Mucosa of rectum (tissue), 2 donors: Measurements from ENCODE around the gene KRTAP9-3.
"Not testable (repeated sequence)": the region's sequence is repeated elsewhere in the genome, so short reads cannot be mapped to it uniquely, and the experiment has no call there.

ENCODE experiments used
- H3K27ac ChIP-seq, 2 donors: one replicate each; pipeline ENCODE4 v1.7.0; 2013; ENCODE audit warnings: inconsistent platforms in 2 of 2, low read depth in 2 of 2, low read length in 2 of 2
- H3K27me3 ChIP-seq, 2 donors: one replicate each; pipeline ENCODE4 v1.7.0; 2013; ENCODE audit warnings: low read length in 2 of 2; ENCODE audit not compliant: control insufficient read depth in 2 of 2, insufficient read depth in 2 of 2
- H3K36me3 ChIP-seq, 2 donors: one replicate each; pipeline ENCODE4 v1.7.0; 2013; ENCODE audit warnings: low read length in 2 of 2; ENCODE audit not compliant: control insufficient read depth in 2 of 2, insufficient read depth in 2 of 2
- H3K4me1 ChIP-seq, 2 donors: one replicate each; pipeline ENCODE4 v1.7.0; 2013; ENCODE audit warnings: low read length in 2 of 2, mild to moderate bottlenecking in 1 of 2; ENCODE audit not compliant: control insufficient read depth in 2 of 2, insufficient read depth in 2 of 2
- H3K4me3 ChIP-seq, 2 donors: one replicate each; pipeline ENCODE4 v1.7.0; 2013; ENCODE audit warnings: low read length in 2 of 2
- H3K9ac ChIP-seq, 2 donors: one replicate each; pipeline ENCODE4 v1.7.0; 2013; ENCODE audit warnings: low read length in 2 of 2, low read depth in 1 of 2, mild to moderate bottlenecking in 1 of 2
- H3K9me3 ChIP-seq, 2 donors: one replicate each; pipeline ENCODE4 v1.7.0; 2013; ENCODE audit warnings: low read length in 2 of 2; ENCODE audit not compliant: control insufficient read depth in 2 of 2
- donor health status: healthy.
- donor health status: Normal muscosa, but diverticular disease.

KRTAP9-3 gene

GRCh38 chr17:41249637-41250240 is 17.5 kb downstream of the KRTAP9-3 start, which contains the start of gene KRTAP9-4:
KRTAP9-4 (plus strand) TSS chr17:41249687; CDS start chr17:41249721, 34 bp downstream.
- H3K9ac ChIP-seq, H3K4me1 ChIP-seq, H3K27me3 ChIP-seq, H3K27ac ChIP-seq, H3K36me3 ChIP-seq, H3K4me3 ChIP-seq, H3K9me3 ChIP-seq: not testable (repeated sequence)

- Histone ChIP-seq H3K9ac (no peak overlapping the region), H3K4me1 (no peaks in the 10 kb centered on the region), H3K27me3 (peaks cover 5 to 6% of the 10 kb centered on the region in 2 donors), H3K4me3 (no peak overlapping the region), H3K36me3 (no peaks in the 10 kb centered on the region), H3K9me3 (no peaks in the 10 kb centered on the region), H3K27ac (no peak overlapping the region)
Measured at GRCh38 chr17:41251261-41251660, 19.0 kb downstream of the KRTAP9-3 start.

GRCh38 chr17:41254861-41255260 is 22.6 kb downstream of the KRTAP9-3 start:
- H3K36me3 ChIP-seq = no peaks in the 10 kb centered on the region
- H3K9me3 ChIP-seq = no peaks in the 10 kb centered on the region
- peaks cover 11 to 18% of the 10 kb centered on the region in 2 donors for H3K27me3 ChIP-seq
- no peak overlapping the region for H3K9ac ChIP-seq
- H3K4me3 ChIP-seq = no peak overlapping the region
- no peak overlapping the region for H3K27ac ChIP-seq
- H3K4me1 ChIP-seq = no peaks in the 10 kb centered on the region

GRCh38 chr17:41255381-41256290 is 23.4 kb downstream of the KRTAP9-3 start, which contains the start of gene KRTAP9-9:
KRTAP9-9 (plus strand) TSS chr17:41255384.
- not testable (repeated sequence) for H3K4me1 ChIP-seq, H3K9ac ChIP-seq, H3K27ac ChIP-seq, H3K9me3 ChIP-seq, H3K36me3 ChIP-seq, H3K4me3 ChIP-seq
- H3K27me3 ChIP-seq = peaks cover 11 to 18% of the 10 kb centered on the region in 2 donors

GRCh38 chr17:41256291-41256685 is 24.0 kb downstream of the KRTAP9-3 start:
- Histone ChIP-seq H3K9ac (no peak overlapping the region), H3K9me3 (no peaks in the 10 kb centered on the region), H3K4me1 (no peaks in the 10 kb centered on the region), H3K36me3 (no peaks in the 10 kb centered on the region), H3K4me3 (no peak overlapping the region), H3K27ac (no peak overlapping the region), H3K27me3 (peaks cover 9 to 18% of the 10 kb centered on the region in 2 donors)

- Histone ChIP-seq H3K27ac (no peak overlapping the region), H3K27me3 (peaks cover 14% of the 10 kb centered on the region in 2 donors), H3K4me1 (no peaks in the 10 kb centered on the region), H3K4me3 (no peak overlapping the region), H3K36me3 (no peaks in the 10 kb centered on the region), H3K9me3 (no peaks in the 10 kb centered on the region), H3K9ac (no peak overlapping the region)
Measured at GRCh38 chr17:41258406-41258805, 26.2 kb downstream of the KRTAP9-3 start.

GRCh38 chr17:41263212-41263611 is 31.0 kb downstream of the KRTAP9-3 start:
- Histone ChIP-seq H3K27me3 (peaks cover 2 to 10% of the 10 kb centered on the region in 2 donors), H3K4me1 (no peaks in the 10 kb centered on the region), H3K4me3 (no peak overlapping the region)

GRCh38 chr17:41264599-41264998 is 32.4 kb downstream of the KRTAP9-3 start:
- no peaks in the 10 kb centered on the region for H3K4me1 ChIP-seq
- no peaks in the 10 kb centered on the region for H3K36me3 ChIP-seq
- H3K4me3 ChIP-seq = no peak overlapping the region
- no peaks in the 10 kb centered on the region for H3K9me3 ChIP-seq
- H3K27ac ChIP-seq = no peak overlapping the region
- peaks cover 0 to 10% of the 10 kb centered on the region in 2 donors for H3K27me3 ChIP-seq
- no peak overlapping the region for H3K9ac ChIP-seq

More at GRCh38 chr17:41263212-41263611, 31.0 kb downstream of the KRTAP9-3 start:
- H3K9ac ChIP-seq = no peak overlapping the region
- H3K9me3 ChIP-seq = no peaks in the 10 kb centered on the region
- H3K27ac ChIP-seq = no peak overlapping the region
- H3K36me3 ChIP-seq = no peaks in the 10 kb centered on the region

GRCh38 chr17:41265078-41265477 is 32.8 kb downstream of the KRTAP9-3 start, which contains the start of gene KRTAP9-6:
KRTAP9-6 (plus strand) TSS chr17:41265378; CDS start chr17:41265378, 0 bp downstream.
- H3K36me3 ChIP-seq = no peaks in the 10 kb centered on the region
- H3K27ac ChIP-seq = no peak within 1 kb of the TSS
- H3K9me3 ChIP-seq = no peaks in the 10 kb centered on the region
- peaks cover 0 to 10% of the 10 kb centered on the region in 2 donors for H3K27me3 ChIP-seq
- H3K4me3 ChIP-seq = no peak within 1 kb of the TSS
- H3K9ac ChIP-seq = no peak within 1 kb of the TSS
- H3K4me1 ChIP-seq = no peaks in the 10 kb centered on the region

GRCh38 chr17:41267711-41268110 is 35.5 kb downstream of the KRTAP9-3 start:
- Histone ChIP-seq H3K27ac (no peak overlapping the region), H3K4me3 (no peak overlapping the region), H3K27me3 (peaks cover 0 to 6% of the 10 kb centered on the region in 2 donors), H3K4me1 (no peaks in the 10 kb centered on the region), H3K9me3 (no peaks in the 10 kb centered on the region), H3K9ac (no peak overlapping the region), H3K36me3 (no peaks in the 10 kb centered on the region)
